SIG-M5 treated with dmso at 0.1 percent for 504 hours (cell line): ENCODE results near the gene ZNF534.
"Not testable (repeated sequence)": the region's sequence is repeated elsewhere in the genome, so short reads cannot be mapped to it uniquely, and the experiment has no call there.

ENCODE experiments used
- DNase-seq: peaks from one replicate; lab custom pipeline; 2025; ENCODE audit not compliant: unreplicated experiment; lab: John Stamatoyannopoulos, UW

Gene ZNF534

DNA sequence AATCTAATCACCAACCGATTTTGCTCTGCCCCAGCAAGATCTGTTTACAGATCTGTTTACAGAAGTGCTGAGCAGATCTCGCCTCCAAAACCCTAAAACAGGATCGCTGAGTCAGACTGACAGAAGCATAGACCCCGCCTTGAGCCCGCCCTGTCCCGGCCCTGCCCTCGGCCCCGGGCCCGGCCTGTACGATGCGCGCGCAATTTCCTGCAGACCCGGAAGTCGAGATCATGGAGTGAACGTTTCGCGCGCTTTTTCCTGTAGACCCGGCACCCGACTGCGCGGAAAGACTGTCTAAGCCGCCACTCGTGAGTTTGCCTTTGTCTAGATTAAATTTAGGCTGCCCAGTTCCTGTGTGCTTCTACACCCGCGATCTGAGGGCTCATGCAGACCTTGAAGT, at the start of gene ZNF534:
Gene ZNF534 (plus strand): TSS at position 212 of the 400 bp plus-strand sequence. CDS start 2,327 bp downstream, outside the sequence.
- no peak for DNase-seq

DNA sequence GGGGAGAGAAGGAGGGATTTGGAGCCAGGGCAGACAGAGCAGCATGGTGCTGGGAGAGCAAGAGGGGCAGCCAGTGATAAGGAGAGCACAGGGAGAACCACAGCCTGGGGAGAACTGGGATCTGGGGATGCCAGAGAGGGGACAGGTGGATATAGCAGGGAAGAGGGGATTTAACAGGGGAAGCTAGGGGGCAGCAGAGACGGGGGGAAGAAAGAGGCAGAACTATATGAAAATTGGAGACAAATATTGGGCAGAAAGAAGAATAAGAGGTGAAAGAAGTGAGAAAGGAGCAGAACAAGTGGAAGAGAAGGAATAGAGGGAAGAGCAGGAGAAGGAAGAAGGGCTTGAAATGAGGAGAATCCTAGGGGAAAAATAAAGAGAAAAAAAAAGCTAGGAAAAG, 37.8 kb upstream of the ZNF534 start:
- DNase-seq = no peak

DNA sequence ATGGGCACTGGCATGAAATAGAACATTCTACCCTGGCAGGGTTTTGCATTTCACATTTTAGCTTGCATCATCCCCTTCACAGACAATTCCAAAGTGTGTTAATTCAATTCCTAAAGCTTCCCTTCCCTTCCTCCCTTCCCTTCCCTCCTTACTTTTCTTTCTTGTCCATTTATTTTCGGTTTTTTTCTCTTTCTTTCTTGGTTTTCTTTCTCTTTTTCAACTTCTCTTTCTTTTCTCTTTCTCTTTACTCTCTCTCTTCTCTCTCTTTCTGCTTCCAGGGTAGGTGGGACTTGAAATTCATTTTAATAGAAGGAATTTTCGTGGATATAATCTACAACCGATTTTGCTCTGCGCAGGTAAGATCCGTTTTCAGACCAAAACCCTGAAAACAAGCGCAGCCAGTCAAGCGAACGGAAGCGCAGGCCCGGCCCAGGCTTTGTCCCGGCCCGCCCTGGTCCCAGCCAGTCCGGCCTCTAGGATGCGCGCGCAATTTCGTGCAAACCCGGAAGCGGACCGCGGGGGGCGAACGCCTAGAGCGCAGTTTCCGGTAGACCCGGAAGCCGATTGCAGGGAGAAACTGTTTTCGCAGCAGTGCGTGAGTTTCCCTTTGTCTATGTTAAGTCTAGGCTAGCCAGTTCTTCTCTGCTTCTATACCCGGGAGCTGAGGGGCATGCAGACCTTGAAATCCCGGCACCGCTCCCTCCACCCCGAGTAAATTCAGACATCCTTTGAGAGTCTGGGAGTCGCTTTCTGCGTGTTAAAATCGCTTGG, 31.5 kb upstream of the ZNF534 start, which contains the start of gene ZNF528:
Gene ZNF528 (plus strand): TSS at position 540 of the 771 bp plus-strand sequence. CDS start 4,165 bp downstream, outside the sequence.
- DNase-seq = no peak

DNA sequence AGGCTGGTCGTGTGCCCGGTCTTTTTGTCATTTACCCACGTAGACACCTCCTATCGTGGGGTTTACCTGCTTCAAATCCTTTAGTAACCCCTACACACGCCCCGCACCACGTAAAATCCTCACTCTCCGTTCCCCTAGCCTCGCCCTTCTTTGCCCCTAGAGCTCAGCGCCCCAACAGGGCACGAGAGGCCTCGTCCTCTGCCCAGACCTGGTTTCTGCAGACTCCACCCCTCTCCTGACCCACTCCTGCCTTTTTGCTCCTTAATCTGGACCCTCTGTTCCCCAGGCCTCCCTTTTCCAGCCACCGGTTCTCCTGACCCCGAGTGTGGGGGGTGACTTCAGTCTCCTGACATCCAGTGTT, 30.9 kb upstream of the ZNF534 start:
- no peak for DNase-seq

DNA sequence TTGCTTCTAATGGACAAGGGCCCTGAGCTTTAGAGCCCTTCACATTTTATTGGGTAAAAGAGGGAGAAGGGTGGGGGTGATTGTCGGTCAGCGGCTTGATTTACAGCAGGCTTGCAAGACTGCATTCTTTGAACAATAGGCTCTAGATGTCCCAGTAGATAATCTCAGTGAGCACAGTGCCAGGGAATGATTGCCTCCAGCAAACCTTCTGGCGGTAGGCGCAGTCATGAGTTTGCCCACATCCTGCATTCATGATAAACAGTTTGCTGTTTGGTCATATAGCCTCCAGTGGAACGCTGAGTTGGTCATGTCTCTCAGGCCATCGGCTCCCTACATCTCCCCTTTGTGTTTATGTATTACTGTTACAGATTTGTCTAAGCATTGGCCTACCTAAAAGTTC, 18.7 kb upstream of the ZNF534 start:
- no peak for DNase-seq

DNA sequence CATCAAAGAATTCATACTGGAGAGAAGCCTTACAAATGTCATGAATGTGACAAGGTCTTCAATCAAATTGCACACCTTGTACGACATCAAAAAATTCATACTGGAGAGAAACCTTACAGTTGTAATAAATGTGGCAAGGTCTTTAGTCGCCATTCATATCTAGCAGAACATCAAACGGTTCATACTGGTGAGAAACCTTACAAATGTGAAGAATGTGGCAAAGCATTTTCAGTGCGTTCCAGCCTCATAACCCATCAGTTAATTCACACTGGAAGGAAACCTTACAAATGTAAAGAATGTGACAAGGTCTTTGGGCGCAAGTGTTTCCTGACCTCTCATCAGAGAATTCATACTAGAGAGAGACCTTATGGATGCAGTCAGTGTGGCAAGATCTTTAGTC, 13.2 kb upstream of the ZNF534 start:
- DNase-seq = no peak

DNA sequence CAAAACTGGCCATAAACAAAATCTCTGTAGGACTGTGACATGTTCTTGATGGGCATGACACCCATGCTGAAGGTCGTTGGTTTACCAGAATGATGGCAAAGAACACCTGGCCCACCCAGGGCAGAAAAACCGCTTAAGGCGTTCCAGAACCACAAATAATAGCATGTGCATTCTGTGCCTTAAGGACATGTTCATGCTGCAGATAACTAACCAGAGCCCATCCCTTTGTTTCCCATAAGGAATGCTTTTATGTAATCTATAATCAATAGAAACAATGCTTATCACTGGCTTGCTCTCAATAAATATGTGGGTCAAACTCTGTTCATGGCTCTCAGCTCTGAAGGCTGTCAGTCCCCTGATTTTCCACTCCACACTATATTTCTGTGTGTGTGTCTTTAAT, 13.2 kb downstream of the ZNF534 start:
- DNase-seq = no peak

DNA sequence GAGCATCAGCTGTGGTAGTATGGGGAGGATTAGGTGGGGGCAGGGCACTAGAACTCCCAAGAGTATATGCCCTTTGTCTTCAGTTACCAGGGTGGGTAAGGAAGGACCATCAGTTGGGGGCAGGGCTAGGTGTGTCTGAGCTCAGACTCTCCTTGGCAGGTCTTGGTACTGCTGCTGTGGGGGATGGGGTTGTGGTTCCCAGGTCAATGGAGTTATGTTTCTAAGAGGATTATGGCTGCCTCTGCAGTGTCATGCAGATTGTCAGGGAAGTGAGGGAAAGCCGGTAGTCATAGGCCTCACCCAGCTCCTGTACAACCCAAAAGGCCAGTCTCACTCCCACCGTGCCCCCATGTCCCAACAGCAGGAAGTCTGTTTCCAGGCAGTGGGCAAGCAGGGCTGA, 15.6 kb downstream of the ZNF534 start:
- no peak for DNase-seq

DNA sequence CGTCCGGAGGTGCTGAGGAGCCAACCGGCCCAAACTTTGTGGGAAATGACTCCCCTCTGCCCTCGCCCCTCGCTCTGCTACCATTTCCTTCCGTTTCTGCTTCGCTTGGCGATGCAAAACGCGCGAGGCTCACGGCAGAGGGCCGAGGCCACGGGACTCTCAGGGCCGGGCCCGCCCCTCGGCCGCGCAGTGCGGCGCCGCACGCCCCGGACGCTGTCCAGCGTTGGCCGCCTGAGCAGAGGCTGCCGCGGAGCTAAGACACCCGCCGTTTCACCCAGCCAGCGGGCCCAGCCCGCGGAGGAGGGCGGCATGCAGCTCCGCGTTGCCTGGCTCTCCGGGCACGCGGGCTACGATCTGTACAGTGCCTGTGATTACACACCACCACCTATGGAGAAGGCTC, 22.3 kb downstream of the ZNF534 start:
- no peak for DNase-seq

DNA sequence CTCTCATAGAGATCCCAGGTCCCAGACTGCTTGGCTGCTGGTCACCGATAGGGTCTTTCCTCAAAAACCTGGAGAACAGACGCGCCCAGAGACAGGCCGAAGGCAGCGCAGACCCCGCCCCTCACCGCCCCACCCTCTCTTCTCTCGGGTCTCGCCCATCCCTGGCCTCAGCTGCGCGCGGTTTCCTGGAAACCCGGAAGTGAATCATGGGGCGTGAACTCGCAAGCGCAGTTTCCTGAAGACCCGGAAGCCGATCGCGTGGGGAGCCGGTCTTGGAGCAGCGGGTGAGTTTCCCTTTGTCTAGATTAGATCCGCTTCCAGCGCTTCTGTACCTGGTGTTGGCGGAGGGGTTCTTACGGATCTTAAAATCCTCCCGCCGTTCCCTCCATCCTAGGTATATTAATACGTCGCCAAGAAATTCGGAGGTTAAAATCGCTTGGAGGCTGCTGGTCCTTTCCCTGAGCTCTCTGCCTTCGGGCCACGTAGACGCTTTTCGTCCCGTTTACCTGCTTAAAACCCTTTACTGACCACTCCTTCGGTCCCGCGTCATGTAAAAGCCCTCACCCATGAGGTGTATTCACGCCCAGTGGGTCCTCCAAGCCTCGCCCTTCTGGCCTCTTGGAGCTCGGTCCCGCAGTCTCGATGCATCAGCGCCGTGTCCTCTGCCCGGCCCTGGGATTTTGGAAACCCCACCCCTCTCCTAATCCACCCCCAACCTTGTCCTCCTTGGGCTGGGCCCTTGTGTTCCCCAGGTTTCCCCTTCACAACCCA, 24.6 kb downstream of the ZNF534 start, which contains the start of gene ZNF578:
Gene ZNF578 (plus strand): TSS at position 230 of the 771 bp plus-strand sequence. CDS start 48,293 bp downstream, outside the sequence.
- DNase-seq = no peak

DNA sequence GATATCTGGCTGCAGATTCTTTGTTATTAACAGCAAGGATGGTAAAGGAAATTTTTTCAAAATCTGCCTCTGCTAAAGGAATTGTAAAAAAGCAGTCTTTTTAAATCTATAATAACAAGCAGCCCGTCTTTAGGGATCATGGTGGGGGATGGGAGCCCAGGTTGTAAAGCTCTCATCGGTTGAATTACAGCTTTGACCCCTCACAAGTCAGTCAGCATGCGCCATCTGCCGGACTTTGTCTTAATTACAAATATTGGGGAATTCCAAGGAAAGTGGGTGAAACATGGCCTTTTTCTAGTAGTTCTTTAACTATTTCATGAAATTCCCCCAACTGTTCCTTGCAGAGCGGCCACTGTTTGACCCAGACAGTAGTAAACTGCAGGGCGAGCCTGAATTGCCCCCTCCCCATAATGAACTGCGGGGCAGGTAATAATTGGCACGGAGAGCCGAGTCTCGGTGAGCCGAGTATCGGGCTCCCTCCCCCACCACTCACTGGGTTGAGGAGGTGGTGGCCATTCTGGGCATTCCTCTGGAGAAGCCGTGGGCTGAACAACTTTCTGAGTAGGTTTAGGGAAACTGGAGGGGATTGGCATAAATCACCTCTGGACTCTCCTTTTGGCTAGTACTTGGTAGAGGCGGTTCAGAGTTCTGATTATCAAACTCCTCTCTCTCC, 36.0 kb downstream of the ZNF534 start:
- DNase-seq = no peak

DNA sequence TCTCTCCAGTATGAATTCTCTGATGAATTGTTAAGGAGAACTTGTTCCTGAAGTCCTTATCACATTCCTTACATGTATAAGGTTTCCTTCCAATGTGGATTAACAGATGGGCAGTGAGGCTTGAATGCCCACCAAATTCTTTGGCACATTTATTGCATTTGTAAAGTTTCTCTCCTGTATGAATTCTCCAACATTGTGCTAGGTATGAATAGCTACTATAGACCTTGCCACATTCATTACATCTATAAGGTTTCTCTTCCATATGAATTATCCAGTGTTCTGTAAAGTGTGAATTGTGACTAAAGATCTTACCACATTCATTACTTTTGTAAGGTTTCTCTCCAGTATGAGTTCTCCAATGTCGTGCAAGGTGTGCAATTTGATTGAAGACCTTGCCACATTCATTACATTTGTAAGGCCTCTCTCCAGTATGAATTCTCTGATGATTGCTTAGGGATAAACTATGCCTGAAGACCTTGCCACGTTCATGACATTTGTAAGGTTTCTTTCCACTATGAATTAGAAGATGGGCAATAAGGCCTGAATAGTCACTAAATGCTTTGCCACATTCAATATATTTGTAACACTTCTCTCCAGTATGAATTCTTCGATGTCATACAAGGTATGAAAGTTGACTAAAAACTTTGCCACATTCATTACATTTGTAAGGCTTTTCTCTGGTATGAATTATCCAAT, 44.9 kb downstream of the ZNF534 start:
- no peak for DNase-seq

DNA sequence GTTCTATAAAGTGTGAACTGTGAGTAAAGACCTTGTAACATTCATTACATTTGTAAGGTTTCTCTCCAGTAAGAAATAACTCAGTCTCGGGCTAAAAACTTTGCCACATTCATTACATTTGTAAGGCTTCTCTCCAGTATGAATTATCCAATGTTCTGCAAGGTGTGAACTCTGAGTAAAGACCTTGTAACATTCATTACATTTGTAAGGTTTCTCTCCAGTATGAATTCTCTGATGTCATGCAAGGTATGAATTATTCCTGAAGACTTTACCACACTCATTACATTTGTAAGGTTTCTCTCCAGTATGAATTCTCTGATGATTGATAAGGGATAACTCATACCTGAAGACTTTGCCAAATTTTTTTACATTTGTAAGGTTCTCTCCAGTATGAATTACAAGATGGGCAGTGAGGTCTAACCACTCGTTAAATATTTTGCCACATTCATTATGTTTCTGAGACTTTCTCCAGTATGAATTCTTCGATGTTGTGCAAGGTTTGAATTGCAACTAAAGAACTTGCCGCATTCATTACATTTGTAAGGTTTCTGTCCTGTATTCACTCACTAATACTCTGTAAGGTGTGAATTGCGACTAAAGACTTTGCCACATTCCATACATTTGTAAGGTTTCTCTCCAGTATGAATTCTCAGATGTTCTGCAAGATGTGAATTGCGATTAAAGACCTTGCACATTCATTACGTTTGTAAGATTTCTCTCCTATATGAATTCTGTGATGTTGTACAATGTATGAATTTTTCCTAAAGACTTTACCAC, 45.6 kb downstream of the ZNF534 start:
- no peak for DNase-seq

DNA sequence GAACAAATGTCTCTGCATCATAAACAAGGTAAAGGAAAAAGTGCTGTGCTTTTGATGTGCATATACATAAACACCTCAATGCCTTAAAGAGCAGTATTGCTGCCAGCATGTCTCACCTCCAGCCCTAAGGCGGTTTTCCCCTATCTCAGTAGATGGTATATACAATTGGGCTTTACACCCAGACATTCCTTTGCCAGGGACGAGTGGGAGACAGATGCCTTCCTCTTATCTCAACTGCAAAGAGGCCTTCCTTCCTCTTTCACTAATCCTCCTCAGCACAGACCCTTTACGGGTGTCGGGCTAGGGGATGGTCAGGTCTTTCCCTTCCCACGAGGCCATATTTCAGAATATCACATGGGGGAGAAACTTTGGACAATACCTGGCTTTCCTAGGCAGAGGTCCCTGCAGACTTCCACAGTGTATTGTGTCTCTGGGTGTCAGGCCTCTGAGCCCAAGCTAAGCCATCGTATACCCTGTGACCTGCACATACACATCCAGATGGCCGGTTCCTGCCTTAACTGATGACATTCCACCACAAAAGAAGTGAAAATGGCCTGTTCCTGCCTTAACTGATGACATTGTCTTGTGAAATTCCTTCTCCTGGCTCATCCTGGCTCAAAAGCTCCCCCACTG, 55.3 kb downstream of the ZNF534 start:
- DNase-seq = not testable (repeated sequence)

DNA sequence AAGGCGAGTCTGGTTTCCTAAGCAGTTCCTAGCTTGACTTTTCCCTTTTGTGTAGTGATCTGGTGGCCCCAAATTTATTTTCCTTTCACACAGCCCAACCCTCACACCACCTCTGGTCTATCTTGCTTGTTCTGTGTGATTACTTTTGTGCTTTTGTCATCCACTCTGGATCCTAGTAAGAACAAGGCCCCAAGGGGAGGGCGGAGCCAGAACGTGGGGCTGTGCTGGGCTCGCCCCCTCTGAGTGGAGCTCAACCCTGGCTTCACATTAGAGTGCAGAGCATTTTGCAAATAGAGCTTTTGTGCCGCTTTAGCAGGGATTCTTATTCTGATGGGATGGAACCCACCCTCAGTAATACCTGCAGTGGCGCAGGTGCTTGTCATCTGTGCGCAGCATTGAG, 56.1 kb downstream of the ZNF534 start:
- not testable (repeated sequence) for DNase-seq

DNA sequence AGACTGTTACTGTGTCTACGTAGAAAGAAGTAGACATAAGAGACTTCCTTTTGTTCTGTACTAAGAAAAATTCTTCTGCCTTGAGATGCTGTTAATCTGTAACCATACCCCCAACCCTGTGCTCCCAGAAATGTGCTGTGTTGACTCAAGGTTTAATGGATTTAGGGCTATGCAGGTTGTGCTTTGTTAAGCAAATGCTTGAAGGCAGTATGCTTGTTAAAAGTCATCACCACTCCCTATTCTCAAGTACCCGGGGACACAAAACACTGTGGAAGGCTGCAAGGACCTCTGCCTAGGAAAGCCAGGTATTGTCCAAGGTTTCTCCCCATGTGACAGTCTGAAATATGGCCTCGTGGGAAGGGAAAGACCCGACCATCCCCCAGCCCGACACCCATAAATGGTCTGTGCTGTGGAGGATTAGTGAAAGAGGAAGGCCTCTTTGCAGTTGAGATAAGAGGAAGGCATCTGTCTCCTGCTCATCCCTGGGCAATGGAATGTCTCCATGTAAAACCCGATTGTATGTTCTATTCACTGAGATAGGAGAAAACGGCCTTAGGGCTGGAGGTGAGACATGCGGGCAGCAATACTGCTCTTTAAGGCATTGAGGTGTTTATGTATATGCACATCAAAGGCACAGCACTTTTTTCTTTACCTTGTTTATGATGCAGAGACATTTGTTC, 56.8 kb downstream of the ZNF534 start:
- not testable (repeated sequence) for DNase-seq

DNA sequence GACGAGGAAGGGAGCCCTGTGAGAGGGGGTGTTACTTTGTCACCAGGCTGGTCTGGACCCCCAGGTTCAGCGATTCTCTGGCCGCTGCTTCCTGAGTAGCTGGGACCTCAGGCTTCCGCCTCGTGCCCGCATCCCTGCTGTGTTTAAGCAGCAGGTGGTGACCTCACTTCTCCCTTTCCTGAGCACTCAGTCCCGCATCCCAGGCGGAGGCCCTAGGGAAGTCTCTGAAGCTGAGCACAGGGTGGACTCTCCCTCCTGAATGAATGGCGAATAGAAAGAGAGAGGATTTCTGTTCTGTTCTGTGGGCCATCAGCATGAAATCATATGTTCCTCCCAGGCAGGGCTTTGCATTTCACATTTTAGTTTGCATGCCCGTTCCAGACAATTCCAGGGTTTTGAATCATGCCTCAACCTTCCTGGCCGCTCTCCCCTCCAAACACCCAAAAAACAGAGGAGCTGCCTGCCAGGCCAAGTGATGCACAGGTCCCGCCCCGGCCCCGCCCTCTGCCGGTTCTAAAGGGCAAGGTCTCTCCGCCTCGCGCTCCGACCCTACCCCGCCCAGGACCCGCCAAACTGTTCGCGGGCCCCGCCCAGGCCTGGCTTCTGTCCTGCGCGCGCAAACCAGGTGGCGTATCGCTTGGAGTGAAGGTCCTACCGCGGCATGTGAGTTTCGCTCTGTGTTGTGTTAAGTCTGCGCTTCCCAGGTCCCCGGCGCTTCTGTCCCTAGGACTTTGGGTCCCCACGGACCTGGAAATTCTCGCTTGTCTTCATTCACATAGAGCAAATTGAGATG, 63.4 kb downstream of the ZNF534 start:
- no peak for DNase-seq

DNA sequence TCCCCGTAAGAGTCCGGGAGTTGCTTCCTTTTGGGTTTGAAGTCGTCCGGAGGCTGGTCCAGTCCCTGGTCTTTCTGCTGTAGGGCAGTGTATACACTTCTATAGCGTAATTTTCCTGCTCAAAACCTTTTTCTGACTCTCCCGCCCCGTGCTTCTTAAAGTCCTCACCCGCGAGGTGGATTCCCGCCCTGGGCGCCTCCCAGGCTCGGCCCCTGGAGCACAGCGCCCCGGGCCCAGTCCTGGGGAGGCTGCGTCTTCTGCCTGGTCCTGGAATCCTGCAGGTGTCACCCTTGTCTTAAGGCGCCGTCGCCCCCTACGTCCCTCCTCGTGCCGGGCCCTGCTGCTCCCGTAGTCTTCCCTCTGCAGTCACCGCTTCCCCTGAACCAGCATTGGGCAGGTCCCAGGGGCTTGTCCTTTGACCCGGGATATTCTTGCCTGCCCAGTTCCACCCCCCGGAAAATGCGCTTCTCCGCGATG, 64.1 kb downstream of the ZNF534 start:
- no peak for DNase-seq
